Skeletal muscle satellite cell (primary cell): ENCODE results near the gene IER3.
"Not testable (repeated sequence)": the region's sequence is repeated elsewhere in the genome, so short reads cannot be mapped to it uniquely, and the experiment has no call there.

ENCODE experiments used
- H3K27me3 ChIP-seq: 2 replicates; pipeline ENCODE4 v1.7.0; 2013; ENCODE audit warnings: low read length; ENCODE audit not compliant: control insufficient read depth, insufficient read depth
- H3K36me3 ChIP-seq: 2 replicates; pipeline ENCODE4 v1.7.0; 2013; ENCODE audit warnings: mild to moderate bottlenecking, control low read depth, low read length; ENCODE audit not compliant: insufficient read depth
- H3K4me1 ChIP-seq: 2 replicates; pipeline ENCODE4 v1.7.0; 2013; ENCODE audit warnings: low read length; ENCODE audit not compliant: control insufficient read depth, insufficient read depth
- H3K4me2 ChIP-seq: 2 replicates; pipeline ENCODE4 v1.7.0; 2013; ENCODE audit warnings: mild to moderate bottlenecking, low read length
- H3K4me3 ChIP-seq: 2 replicates; pipeline ENCODE4 v1.7.0; 2013; ENCODE audit warnings: low read length
- H3K9ac ChIP-seq: 2 replicates; pipeline ENCODE4 v1.7.0; 2013; ENCODE audit warnings: mild to moderate bottlenecking, low read depth, low read length, moderate library complexity
- H3K9me3 ChIP-seq: replicated peaks from 2 replicates; pipeline ENCODE4 v1.7.0; 2013; ENCODE audit warnings: mild to moderate bottlenecking, control low read depth, low read length

IER3 gene

DNA sequence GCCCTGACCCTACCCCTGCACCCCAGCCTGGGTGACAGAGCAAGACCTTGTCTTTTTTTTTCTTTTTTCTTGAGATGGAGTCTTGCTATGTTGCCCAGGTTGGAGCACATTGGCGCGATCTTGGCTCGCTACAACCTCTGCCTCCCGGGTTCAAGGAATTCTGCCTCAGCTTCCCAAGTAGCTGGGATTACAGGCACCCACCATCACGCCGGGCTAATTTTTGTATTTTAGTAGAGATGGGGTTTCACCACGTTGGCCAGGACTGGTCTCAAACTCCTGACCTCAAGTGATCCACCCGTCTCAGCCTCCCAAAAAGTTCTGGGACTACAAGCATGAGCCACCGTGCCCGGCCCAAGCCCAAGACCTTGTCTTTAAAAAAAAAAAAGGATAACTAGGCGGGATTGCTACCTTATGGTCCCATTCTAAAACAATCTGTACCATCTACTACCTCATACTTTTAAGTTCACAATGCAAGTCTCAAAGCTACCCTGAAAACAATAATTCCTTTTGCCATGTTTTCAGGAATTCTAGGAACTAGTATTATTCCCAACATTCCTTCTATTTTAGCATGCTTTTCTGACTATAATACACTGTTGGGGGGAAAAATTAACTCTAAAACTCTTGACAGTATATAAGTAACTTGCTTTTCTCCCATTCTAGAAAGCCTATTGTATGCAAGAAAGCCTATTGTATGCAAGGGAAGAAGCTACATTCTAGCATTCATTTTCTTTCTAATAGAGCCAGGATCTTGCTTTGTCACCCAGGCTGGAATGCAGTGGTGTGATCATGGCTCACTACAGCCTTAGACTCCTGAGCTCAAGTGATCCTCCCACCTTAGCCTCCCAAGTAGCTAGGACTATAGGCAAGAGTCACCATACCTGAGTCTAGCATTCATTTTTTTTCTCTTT, 17.6 kb downstream of the IER3 start:
- Histone ChIP-seq H3K4me2 (no peak overlapping the region), H3K4me1 (peaks cover 45% of the 10 kb centered on the region)

DNA sequence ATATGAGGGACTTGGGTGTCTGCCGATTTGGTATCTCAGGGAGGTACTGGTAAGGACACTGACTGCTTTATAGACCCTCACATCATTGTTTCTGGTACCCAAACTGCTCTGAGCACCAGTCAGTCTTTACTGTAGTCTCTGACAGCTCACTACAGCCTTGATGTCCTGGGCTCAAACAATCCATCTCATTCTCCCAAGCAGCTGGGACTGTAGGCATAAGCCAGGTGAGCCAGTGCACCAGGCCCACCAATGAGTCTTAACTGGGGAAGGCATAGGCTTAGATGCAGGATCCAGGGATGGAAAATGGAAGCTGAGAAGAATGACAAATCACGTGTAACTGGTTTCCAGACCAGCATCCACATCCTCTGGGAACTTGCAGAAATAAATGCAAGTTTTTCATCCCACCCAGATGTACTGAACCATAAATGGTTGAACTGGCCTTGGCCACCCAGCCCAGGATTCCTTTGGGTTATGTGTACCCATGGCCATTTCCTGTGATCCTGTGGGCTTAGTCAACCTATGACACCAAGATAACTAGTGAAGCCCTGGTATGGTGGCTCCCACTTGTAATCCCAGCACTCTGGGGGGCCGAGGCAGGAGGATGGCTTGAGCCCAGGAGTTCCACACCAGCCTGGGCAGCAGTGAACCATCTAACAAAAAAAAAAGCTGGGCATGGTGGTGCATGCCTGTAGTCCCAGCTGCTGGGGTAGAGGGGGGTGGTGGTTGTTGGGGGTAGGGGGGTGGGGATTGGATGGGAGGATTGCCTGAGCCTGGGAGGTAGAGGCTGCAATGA, 18.4 kb downstream of the IER3 start:
- H3K4me1 ChIP-seq, result peaks cover 45% of the 10 kb centered on the region
- H3K9me3 ChIP-seq, result no peaks in the 10 kb centered on the region
- H3K27me3 ChIP-seq, result no peaks in the 10 kb centered on the region
- H3K4me3 ChIP-seq, result no peak overlapping the region
- H3K9ac ChIP-seq, result no peak overlapping the region
- no peak overlapping the region for H3K4me2 ChIP-seq
- H3K36me3 ChIP-seq, result peaks cover 73% of the 10 kb centered on the region

More for the DNA sequence above, 17.6 kb downstream of the IER3 start:
- Histone ChIP-seq H3K36me3 (peaks cover 75% of the 10 kb centered on the region), H3K9ac (no peak overlapping the region), H3K9me3 (no peaks in the 10 kb centered on the region), H3K27me3 (no peaks in the 10 kb centered on the region), H3K4me3 (no peak overlapping the region)

DNA sequence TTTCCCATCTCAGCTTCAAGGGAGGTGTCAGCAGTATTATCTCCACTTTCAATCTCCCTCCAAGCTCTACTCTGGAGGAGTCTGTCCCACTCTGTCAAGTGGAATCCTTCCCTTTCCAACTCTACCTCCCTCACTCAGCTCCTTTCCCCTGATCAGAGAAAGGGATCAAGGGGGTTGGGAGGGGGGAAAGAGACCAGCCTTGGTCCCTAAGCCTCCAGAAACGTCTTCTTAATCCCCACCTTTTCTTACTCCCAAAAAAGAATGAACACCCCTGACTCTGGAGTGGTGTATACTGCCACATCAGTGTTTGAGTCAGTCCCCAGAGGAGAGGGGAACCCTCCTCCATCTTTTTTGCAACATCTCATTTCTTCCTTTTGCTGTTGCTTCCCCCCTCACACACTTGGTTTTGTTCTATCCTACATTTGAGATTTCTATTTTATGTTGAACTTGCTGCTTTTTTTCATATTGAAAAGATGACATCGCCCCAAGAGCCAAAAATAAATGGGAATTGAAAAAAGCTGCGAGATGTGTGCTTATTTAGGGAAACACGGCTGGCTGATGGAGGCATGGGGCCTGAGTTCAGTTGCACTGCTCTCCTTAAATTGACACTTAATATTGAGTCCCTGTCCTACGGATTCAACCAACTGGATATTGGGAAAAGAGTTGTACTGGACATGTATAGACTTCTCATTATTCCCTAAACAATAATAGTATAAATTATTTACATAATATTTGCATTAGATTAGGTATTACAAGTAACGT, 19.3 kb downstream of the IER3 start:
- Histone ChIP-seq H3K4me1 (peaks cover 45% of the 10 kb centered on the region), H3K4me3 (no peak overlapping the region), H3K27me3 (no peaks in the 10 kb centered on the region), H3K9ac (peak overlapping the region; percentile 27), H3K36me3 (peaks cover 65% of the 10 kb centered on the region), H3K9me3 (no peaks in the 10 kb centered on the region), H3K4me2 (peak overlapping the region; percentile 98)

DNA sequence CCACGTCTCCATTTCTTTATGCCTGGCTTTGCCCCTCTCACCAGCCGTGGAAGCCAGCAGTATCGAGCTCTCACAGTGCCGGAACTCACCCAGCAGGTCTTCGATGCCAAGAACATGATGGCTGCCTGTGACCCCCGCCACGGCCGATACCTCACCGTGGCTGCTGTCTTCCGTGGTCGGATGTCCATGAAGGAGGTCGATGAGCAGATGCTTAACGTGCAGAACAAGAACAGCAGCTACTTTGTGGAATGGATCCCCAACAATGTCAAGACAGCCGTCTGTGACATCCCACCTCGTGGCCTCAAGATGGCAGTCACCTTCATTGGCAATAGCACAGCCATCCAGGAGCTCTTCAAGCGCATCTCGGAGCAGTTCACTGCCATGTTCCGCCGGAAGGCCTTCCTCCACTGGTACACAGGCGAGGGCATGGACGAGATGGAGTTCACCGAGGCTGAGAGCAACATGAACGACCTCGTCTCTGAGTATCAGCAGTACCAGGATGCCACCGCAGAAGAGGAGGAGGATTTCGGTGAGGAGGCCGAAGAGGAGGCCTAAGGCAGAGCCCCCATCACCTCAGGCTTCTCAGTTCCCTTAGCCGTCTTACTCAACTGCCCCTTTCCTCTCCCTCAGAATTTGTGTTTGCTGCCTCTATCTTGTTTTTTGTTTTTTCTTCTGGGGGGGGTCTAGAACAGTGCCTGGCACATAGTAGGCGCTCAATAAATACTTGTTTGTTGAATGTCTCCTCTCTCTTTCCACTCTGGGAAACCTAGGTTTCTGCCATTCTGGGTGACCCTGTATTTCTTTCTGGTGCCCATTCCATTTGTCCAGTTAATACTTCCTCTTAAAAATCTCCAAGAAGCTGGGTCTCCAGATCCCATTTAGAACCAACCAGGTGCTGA, 20.3 kb downstream of the IER3 start:
- Histone ChIP-seq H3K36me3 (peaks cover 56% of the 10 kb centered on the region), H3K4me1 (peaks cover 49% of the 10 kb centered on the region), H3K9ac (peak overlapping the region; percentile 27), H3K4me3 (peak overlapping the region; percentile 95), H3K4me2 (peak overlapping the region; percentile 98)
- H3K9me3 ChIP-seq, H3K27me3 ChIP-seq: not testable (repeated sequence)

DNA sequence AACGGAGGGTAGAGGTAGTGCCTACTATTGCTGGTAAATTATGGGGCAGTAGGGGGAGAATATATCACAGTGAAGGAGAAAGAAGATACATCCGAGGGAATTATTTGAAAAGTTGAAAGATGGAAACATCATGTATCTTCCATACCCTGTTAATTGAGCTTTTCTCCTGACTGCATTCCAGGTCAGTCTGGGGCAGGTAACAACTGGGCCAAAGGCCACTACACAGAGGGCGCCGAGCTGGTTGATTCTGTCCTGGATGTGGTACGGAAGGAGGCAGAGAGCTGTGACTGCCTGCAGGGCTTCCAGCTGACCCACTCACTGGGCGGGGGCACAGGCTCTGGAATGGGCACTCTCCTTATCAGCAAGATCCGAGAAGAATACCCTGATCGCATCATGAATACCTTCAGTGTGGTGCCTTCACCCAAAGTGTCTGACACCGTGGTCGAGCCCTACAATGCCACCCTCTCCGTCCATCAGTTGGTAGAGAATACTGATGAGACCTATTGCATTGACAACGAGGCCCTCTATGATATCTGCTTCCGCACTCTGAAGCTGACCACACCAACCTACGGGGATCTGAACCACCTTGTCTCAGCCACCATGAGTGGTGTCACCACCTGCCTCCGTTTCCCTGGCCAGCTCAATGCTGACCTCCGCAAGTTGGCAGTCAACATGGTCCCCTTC, 21.0 kb downstream of the IER3 start:
- peak overlapping the region; percentile 95 for H3K4me3 ChIP-seq
- not testable (repeated sequence) for H3K9me3 ChIP-seq

DNA sequence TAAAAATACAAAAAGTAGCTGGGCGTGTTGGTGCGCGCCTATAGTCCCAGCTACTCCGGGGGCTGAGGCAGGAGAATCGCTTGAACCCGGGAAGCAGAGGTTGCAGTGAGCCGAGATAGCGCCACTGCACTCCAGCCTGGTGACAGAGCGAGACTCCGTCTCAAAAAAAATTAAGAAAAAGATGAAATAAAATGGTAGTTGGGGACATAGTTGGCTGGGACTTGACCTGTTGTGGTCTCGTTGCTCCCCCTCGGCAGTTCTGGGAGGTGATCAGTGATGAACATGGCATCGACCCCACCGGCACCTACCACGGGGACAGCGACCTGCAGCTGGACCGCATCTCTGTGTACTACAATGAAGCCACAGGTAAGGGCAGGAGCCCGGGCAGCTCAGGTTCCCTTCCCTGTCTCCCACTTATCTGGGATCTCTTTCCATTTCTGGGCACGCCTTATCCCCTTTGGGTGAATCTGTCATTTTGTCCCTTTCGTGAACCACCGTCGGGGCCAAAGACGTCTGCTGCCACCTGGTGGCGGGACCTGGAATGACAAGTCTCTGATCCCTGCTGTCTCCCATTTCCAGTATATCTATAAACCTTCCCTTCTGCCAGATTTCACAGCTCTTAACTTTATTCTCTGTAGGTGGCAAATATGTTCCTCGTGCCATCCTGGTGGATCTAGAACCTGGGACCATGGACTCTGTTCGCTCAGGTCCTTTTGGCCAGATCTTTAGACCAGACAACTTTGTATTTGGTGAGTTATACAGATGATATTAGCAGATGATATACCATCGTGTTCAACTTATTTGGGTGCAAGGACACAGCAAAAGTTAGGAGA, 21.9 kb downstream of the IER3 start:
- H3K27me3 ChIP-seq, result no peaks in the 10 kb centered on the region
- H3K4me3 ChIP-seq, result peak overlapping the region; percentile 95
- H3K9ac ChIP-seq, result peak overlapping the region; percentile 98
- peak overlapping the region; percentile 98 for H3K4me2 ChIP-seq
- H3K9me3 ChIP-seq, result no peaks in the 10 kb centered on the region
- H3K36me3 ChIP-seq, result peaks cover 50% of the 10 kb centered on the region
- peaks cover 53% of the 10 kb centered on the region for H3K4me1 ChIP-seq

More for the DNA sequence above, 21.0 kb downstream of the IER3 start:
- Histone ChIP-seq H3K36me3 (peaks cover 56% of the 10 kb centered on the region), H3K9ac (peak overlapping the region; percentile 98), H3K4me1 (peaks cover 57% of the 10 kb centered on the region), H3K4me2 (peak overlapping the region; percentile 98)
- not testable (repeated sequence) for H3K27me3 ChIP-seq

DNA sequence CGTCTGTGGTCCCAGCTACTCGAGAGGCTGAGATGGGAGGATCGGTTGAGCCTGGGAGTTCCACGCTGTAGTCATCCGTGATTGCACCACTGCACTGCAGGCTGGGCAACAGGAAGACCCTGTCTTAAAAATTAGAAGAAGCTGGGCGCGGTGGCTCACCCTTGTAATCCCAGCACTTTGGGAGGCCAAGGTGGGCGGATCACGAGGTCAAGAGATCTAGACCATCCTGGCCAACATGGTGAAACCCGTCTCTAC, 22.4 kb downstream of the IER3 start:
- not testable (repeated sequence) for H3K9me3 ChIP-seq, H3K27me3 ChIP-seq
- Histone ChIP-seq H3K9ac (peak overlapping the region; percentile 98), H3K4me2 (peak overlapping the region; percentile 98), H3K4me1 (peaks cover 48% of the 10 kb centered on the region), H3K4me3 (peak overlapping the region; percentile 95), H3K36me3 (peaks cover 46% of the 10 kb centered on the region)

DNA sequence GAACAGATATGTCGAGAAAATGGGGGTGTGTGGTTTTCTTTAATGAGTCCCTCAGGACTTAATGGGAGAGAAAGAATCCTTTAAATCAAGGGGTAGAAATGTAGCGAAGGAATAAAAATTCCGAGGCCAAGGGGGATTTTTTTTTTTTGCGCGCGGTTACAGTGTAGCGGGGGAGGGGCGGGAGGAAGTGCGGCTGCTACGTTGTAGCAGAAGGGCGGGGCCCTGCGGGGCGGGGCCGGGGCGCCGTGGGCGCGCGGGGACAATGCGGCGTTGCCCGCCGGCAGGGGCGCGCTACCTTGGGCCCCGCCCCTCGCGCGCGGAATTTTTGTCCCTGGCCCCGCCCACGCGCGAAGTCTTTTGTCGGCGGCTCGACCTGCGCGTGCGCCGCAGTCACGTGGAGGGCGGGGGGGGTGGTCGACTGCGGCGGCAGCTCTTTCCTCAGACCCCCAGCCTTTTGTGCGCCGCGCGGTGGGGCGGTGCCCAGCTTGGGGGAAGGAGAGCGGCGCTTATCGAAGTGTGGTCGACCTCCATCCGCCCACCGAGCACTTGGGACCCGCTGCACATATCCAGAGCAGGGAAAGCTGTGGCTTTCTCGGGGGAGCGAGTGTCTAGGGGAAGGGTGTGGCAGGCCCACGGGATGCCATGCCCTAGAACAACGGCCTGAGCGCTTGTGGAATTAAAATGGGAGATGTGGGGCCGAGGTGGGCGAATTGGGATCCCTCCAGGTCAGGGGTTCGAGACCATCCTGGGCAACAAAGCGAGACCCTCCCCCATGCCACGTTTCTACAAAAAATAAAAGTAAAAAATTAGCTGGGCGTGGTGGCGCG, 22.9 kb downstream of the IER3 start:
- H3K27me3 ChIP-seq, result no peaks in the 10 kb centered on the region
- H3K4me2 ChIP-seq, result peak overlapping the region; percentile 98
- peaks cover 51% of the 10 kb centered on the region for H3K4me1 ChIP-seq
- peak overlapping the region; percentile 98 for H3K9ac ChIP-seq
- H3K4me3 ChIP-seq, result peak overlapping the region; percentile 95
- H3K9me3 ChIP-seq, result no peaks in the 10 kb centered on the region
- peaks cover 46% of the 10 kb centered on the region for H3K36me3 ChIP-seq

DNA sequence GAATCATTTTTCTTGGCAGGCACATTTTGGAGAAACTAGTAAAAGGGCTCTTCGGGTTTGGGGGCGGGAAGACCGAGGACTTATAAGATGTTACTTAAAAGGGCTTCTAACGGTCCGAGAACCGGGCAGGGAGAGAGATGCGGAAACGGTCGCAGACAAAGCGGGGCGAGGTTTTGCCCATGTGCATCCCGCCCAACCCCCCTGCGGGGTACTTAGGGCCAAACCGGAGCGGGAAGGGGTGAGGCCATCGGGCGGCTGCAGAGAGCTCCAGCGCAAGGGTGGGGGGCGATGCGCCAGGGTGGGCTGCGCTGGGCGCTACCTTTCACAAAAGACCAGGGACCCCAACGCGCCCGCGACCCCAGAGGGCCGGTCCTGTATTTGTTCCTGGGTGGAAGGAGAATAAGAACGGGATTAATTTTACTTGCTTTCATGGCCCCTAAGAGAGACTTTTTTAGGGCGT, 23.6 kb downstream of the IER3 start:
- peaks cover 49% of the 10 kb centered on the region for H3K4me1 ChIP-seq

More for the DNA sequence above, 23.6 kb downstream of the IER3 start:
- Histone ChIP-seq H3K27me3 (no peaks in the 10 kb centered on the region), H3K4me2 (peak overlapping the region; percentile 73), H3K9ac (peak overlapping the region; percentile 98), H3K4me3 (peak overlapping the region; percentile 95), H3K36me3 (peaks cover 42% of the 10 kb centered on the region), H3K9me3 (no peaks in the 10 kb centered on the region)
